Activated T-cell treated with anti-CD3 and anti-CD28 coated beads for 4 hours (primary cell): ENCODE data around the gene CLDN3.
A peak's percentile ranks its signal among the peaks of the same experiment; 100 is the strongest.
"Not testable (repeated sequence)": the region's sequence is repeated elsewhere in the genome, so short reads cannot be mapped to it uniquely, and the experiment has no call there.

Experiments
- DNase-seq: peaks from one replicate; pipeline ENCODE4 v3.0.0-alpha.2; 2020

Gene CLDN3

GRCh38 chr7:73770002-73770859, at the start of gene CLDN3:
Gene CLDN3 (minus strand): TSS chr7:73770270. CDS start chr7:73770049, 221 bp downstream.
- DNase-seq, result peak; percentile 9

GRCh38 chr7:73817121-73817520, 47.1 kb upstream of the CLDN3 start:
- DNase-seq, result no peak

GRCh38 chr7:73815436-73815835, 45.4 kb upstream of the CLDN3 start:
- DNase-seq, result no peak

GRCh38 chr7:73812996-73813395, 42.9 kb upstream of the CLDN3 start:
- no peak for DNase-seq

- DNase-seq, result peak; percentile 26
These were observed 41.7 kb upstream of the CLDN3 start for GRCh38 chr7:73811760-73812168.

- no peak for DNase-seq
These were observed 40.9 kb upstream of the CLDN3 start for GRCh38 chr7:73810998-73811360.

GRCh38 chr7:73809467-73809951, 39.4 kb upstream of the CLDN3 start:
- DNase-seq, result no peak

- no peak for DNase-seq
These were observed 32.4 kb upstream of the CLDN3 start for GRCh38 chr7:73802459-73802858.

- DNase-seq, result no peak
These were observed 31.5 kb upstream of the CLDN3 start for GRCh38 chr7:73801577-73801976.

GRCh38 chr7:73799282-73800141, 29.4 kb upstream of the CLDN3 start:
- DNase-seq, result no peak

GRCh38 chr7:73797176-73797575, 27.1 kb upstream of the CLDN3 start:
- DNase-seq, result not testable (repeated sequence)

- DNase-seq, result not testable (repeated sequence)
These were observed 26.6 kb upstream of the CLDN3 start for GRCh38 chr7:73796656-73797055.

GRCh38 chr7:73795188-73795587, 25.1 kb upstream of the CLDN3 start:
- not testable (repeated sequence) for DNase-seq

- DNase-seq, result not testable (repeated sequence)
These were observed 21.2 kb upstream of the CLDN3 start for GRCh38 chr7:73791170-73791690.

GRCh38 chr7:73789051-73789450, 19.0 kb upstream of the CLDN3 start:
- no peak for DNase-seq

- not testable (repeated sequence) for DNase-seq
These were observed 17.6 kb upstream of the CLDN3 start for GRCh38 chr7:73787786-73788048.

GRCh38 chr7:73786588-73786987, 16.5 kb upstream of the CLDN3 start:
- DNase-seq, result no peak

- DNase-seq, result no peak
These were observed 9.4 kb upstream of the CLDN3 start for GRCh38 chr7:73779517-73779916.

GRCh38 chr7:73778801-73779389, 8.8 kb upstream of the CLDN3 start:
- DNase-seq, result no peak

- no peak for DNase-seq
These were observed 4.9 kb upstream of the CLDN3 start for GRCh38 chr7:73774923-73775322.

GRCh38 chr7:73773700-73774517, 3.8 kb upstream of the CLDN3 start:
- no peak for DNase-seq
